KMS-11 (cell line): ENCODE results near the gene URM1.

Experiments used
- H2AFZ ChIP-seq: fragments of 200-600 bp; sonication (generic); 2 replicates; pipeline ENCODE4 v1.6.1; 2016; ENCODE audit warnings: antibody characterized with exemption, mixed run types, low read depth
- H3K27ac ChIP-seq: fragments of 200-600 bp; sonication (generic); 2 replicates; pipeline ENCODE4 v1.6.1; 2016; ENCODE audit warnings: mild to moderate bottlenecking, mixed run types
- H3K27me3 ChIP-seq: fragments of 200-600 bp; sonication (generic); 2 replicates; pipeline ENCODE4 v1.6.1; 2017; ENCODE audit warnings: mild to moderate bottlenecking, low read depth, mixed run types, moderate library complexity; ENCODE audit not compliant: insufficient read depth
- H3K36me3 ChIP-seq: fragments of 200-600 bp; sonication (generic); 2 replicates; pipeline ENCODE4 v1.6.1; 2017; ENCODE audit warnings: mild to moderate bottlenecking, mixed run types; ENCODE audit not compliant: insufficient read depth
- H3K4me1 ChIP-seq: fragments of 200-600 bp; sonication (generic); 2 replicates; pipeline ENCODE4 v1.6.1; 2016; ENCODE audit warnings: mild to moderate bottlenecking, low read depth, mixed run types; ENCODE audit not compliant: poor library complexity, severe bottlenecking
- H3K4me2 ChIP-seq: fragments of 200-600 bp; sonication (generic); 2 replicates; pipeline ENCODE4 v1.7.0; 2016; ENCODE audit warnings: mild to moderate bottlenecking, mixed run types
- H3K4me3 ChIP-seq: fragments of 200-600 bp; sonication (generic); IDR thresholded peaks from 2 replicates; pipeline ENCODE4 v1.6.1; 2017; ENCODE audit warnings: low read depth, low read length, mixed read lengths; ENCODE audit not compliant: insufficient read depth
- H3K79me2 ChIP-seq: fragments of 200-600 bp; sonication (generic); 2 replicates; pipeline ENCODE4 v1.6.1; 2016; ENCODE audit warnings: low read depth, mixed run types; ENCODE audit not compliant: insufficient read depth
- H3K9ac ChIP-seq: fragments of 200-600 bp; sonication (generic); 2 replicates; pipeline ENCODE4 v1.6.1; 2016; ENCODE audit warnings: mild to moderate bottlenecking, mixed run types
- H4K20me1 ChIP-seq: fragments of 200-600 bp; sonication (generic); 2 replicates; pipeline ENCODE4 v1.6.1; 2016; ENCODE audit warnings: mild to moderate bottlenecking, mixed run types; ENCODE audit not compliant: insufficient read depth
- TF ChIP-seq, protein P1 (sequence below): fragments of 200-600 bp; sonication (generic); conservative IDR thresholded peaks from 2 replicates; pipeline ENCODE4 v1.6.1; 2017; ENCODE audit warnings: low read depth, mild to moderate bottlenecking, antibody characterized with exemption, low read length, moderate library complexity, mixed read lengths

Gene URM1

DNA sequence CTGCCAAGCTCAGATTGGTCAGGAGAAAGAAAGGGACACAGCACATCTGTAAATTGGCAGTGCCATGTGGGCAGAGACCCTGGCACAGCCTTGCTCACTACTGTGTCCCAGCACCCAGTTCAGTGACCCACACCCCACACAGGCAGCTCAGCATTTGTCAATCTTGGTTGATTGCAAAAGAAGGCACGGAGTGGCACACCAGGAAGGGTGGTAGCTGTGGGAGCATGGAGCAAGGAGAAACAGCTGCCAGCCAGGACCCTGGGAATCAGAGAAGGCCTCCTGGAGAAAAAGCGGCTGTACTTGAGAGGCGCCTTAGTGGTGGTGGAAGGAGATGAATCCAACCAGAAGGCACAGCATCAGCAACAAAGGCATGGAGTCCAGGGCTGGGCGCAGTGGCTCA is 27.3 kb upstream of the URM1 start:
- no peak overlapping the region for H2AFZ ChIP-seq
- no peaks in the 10 kb centered on the region for H3K79me2 ChIP-seq
- no peaks in the 10 kb centered on the region for H3K36me3 ChIP-seq
- TF ChIP-seq, protein P1, sequence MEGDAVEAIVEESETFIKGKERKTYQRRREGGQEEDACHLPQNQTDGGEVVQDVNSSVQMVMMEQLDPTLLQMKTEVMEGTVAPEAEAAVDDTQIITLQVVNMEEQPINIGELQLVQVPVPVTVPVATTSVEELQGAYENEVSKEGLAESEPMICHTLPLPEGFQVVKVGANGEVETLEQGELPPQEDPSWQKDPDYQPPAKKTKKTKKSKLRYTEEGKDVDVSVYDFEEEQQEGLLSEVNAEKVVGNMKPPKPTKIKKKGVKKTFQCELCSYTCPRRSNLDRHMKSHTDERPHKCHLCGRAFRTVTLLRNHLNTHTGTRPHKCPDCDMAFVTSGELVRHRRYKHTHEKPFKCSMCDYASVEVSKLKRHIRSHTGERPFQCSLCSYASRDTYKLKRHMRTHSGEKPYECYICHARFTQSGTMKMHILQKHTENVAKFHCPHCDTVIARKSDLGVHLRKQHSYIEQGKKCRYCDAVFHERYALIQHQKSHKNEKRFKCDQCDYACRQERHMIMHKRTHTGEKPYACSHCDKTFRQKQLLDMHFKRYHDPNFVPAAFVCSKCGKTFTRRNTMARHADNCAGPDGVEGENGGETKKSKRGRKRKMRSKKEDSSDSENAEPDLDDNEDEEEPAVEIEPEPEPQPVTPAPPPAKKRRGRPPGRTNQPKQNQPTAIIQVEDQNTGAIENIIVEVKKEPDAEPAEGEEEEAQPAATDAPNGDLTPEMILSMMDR = no peak
- no peak overlapping the region for H3K4me3 ChIP-seq
- H3K9ac ChIP-seq = no peak overlapping the region
- no peaks in the 10 kb centered on the region for H4K20me1 ChIP-seq
- no peak overlapping the region for H3K27ac ChIP-seq
- peaks cover 11% of the 10 kb centered on the region for H3K4me1 ChIP-seq
- no peaks in the 10 kb centered on the region for H3K27me3 ChIP-seq
- H3K4me2 ChIP-seq = no peak overlapping the region

DNA sequence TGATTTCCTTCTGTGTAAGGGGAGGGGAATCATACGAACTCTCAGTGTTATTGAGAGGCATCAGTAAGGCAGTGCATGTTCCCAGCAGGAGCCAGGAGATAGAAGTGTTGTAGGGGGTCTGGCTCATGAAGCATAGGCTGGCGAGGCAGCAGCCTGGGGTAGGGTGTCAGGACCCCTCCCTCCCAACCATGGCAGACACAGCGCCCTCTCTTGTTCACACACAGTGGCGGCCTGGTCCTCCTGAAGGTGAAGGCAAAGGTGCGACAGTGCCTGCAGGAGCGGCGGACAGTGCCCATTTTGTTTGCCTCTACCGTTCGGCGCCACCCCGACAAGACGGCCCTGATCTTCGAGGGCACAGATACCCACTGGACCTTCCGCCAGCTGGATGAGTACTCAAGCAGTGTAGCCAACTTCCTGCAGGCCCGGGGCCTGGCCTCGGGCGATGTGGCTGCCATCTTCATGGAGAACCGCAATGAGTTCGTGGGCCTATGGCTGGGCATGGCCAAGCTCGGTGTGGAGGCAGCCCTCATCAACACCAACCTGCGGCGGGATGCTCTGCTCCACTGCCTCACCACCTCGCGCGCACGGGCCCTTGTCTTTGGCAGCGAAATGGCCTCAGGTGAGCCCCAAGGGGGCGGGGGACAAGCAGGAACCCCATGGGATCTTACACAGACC is 26.1 kb upstream of the URM1 start:
- Histone ChIP-seq H3K79me2 (no peaks in the 10 kb centered on the region), H2AFZ (no peak overlapping the region), H3K36me3 (no peaks in the 10 kb centered on the region), H3K9ac (no peak overlapping the region), H3K4me1 (no peaks in the 10 kb centered on the region), H3K4me2 (no peak overlapping the region), H4K20me1 (no peaks in the 10 kb centered on the region), H3K27me3 (no peaks in the 10 kb centered on the region), H3K4me3 (no peak overlapping the region), H3K27ac (no peak overlapping the region)
- TF ChIP-seq, protein P1 = no peak

DNA sequence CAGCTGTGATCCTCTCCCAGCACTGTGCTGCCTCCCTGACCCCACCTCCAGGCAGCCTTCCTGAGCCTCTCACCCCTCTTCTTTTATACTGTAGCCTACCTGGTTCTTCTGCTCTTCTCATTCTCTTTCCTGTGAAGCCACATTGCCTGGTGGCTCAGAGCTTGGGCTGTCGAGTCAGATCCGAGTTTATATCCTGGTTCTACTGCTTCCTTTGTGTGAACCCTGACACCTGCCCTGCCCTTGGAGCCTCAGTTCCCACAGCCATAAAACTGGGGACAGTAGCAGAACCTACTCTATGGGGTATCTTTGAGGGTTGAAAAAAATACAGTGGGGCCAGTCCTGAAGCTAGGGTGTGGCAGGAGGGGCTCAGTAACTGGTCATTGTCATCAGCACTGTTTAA is 22.0 kb upstream of the URM1 start:
- H3K36me3 ChIP-seq = no peaks in the 10 kb centered on the region

DNA sequence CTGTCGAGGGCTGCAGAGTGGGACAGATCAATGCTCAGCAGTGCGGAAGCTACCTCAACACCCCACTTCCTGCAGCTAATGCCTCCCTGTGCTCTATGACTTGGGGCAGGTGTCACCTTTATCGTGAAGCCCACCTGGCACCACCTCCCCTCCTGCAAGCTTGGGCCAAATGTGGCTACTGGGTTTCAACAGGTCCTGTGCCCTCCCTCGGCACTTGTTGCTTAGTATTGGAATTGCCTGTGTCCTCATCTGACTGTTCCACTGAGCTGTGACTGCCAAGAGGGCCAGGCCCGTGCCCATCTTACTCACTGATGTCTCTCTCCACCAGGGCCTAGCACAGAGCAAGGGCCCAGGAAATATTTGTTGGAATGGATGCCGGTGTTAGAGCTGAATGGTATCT is 21.4 kb upstream of the URM1 start:
- Histone ChIP-seq H3K79me2 (no peaks in the 10 kb centered on the region), H3K4me3 (no peak overlapping the region), H3K4me1 (no peaks in the 10 kb centered on the region), H3K4me2 (no peak overlapping the region), H3K27me3 (no peaks in the 10 kb centered on the region), H3K36me3 (no peaks in the 10 kb centered on the region), H3K27ac (no peak overlapping the region), H2AFZ (no peak overlapping the region), H4K20me1 (no peaks in the 10 kb centered on the region), H3K9ac (no peak overlapping the region)
- TF ChIP-seq, protein P1 = no peak

More for the DNA sequence above, 22.0 kb upstream of the URM1 start:
- TF ChIP-seq, protein P1 = no peak
- H3K27me3 ChIP-seq = no peaks in the 10 kb centered on the region
- no peak overlapping the region for H3K4me3 ChIP-seq
- H3K27ac ChIP-seq = no peak overlapping the region
- no peak overlapping the region for H3K4me2 ChIP-seq
- no peaks in the 10 kb centered on the region for H3K4me1 ChIP-seq
- no peaks in the 10 kb centered on the region for H4K20me1 ChIP-seq
- H3K9ac ChIP-seq = no peak overlapping the region
- H2AFZ ChIP-seq = no peak overlapping the region
- no peaks in the 10 kb centered on the region for H3K79me2 ChIP-seq
